ENCODE measurements around the gene IL17REL. TPM values are rescaled to one million over a fixed set of nuclear protein-coding genes. Genes with fewer than 3 reads are reported as not detected.

Gene IL17REL
- total RNA-seq, 1 experiment from 2014 or later, result not detected

DNA sequence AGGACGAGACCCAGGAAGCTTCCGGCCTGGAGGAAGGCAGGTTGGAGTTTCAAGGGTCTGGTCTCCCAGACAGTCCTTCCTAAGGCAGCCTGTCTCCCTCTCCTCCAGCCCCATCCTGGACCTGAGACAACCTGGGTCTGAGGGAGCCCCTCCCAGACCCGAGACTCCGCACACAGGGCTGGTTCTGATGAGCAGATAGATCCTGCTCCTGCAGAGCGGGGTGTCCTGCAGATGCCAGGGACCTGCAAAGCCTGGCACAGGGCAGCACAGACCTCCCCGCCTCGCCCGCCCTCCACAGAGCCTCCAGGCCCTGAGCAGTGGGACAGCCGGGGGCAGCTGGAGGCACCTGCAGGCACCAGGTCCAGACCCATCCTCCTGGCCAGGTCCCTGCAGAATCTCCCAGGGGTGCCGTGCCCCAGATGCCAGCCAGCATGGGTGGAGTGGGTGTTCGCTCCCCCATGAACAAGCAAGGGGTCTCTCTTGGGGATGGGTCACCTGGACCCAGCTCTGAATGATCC is 44.2 kb downstream of the IL17REL start:
- Mint-ChIP-seq H3K27me3 (ENCODE audit: insufficient read depth, unreplicated experiment) (no peaks in the 10 kb centered on the region), H3K36me3 (ENCODE audit: insufficient read depth, unreplicated experiment) (peaks cover 42% of the 10 kb centered on the region), H3K4me3 (ENCODE audit: unreplicated experiment) (no peak overlapping the region), H3K9me3 (ENCODE audit: unreplicated experiment) (no peaks in the 10 kb centered on the region), H3K27ac (ENCODE audit: unreplicated experiment) (peak overlapping the region; percentile 51), H3K4me1 (ENCODE audit: low read depth, unreplicated experiment) (no peaks in the 10 kb centered on the region)
- intact Hi-C loops (cut with micrococcal nuclease; ENCODE audit: unreplicated experiment), result no loop called here
- TF ChIP-seq, protein P1, sequence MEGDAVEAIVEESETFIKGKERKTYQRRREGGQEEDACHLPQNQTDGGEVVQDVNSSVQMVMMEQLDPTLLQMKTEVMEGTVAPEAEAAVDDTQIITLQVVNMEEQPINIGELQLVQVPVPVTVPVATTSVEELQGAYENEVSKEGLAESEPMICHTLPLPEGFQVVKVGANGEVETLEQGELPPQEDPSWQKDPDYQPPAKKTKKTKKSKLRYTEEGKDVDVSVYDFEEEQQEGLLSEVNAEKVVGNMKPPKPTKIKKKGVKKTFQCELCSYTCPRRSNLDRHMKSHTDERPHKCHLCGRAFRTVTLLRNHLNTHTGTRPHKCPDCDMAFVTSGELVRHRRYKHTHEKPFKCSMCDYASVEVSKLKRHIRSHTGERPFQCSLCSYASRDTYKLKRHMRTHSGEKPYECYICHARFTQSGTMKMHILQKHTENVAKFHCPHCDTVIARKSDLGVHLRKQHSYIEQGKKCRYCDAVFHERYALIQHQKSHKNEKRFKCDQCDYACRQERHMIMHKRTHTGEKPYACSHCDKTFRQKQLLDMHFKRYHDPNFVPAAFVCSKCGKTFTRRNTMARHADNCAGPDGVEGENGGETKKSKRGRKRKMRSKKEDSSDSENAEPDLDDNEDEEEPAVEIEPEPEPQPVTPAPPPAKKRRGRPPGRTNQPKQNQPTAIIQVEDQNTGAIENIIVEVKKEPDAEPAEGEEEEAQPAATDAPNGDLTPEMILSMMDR (IDR thresholded peaks at IDR 0.05; ENCODE audit: insufficient read depth in 1 of 2, low read depth in 1 of 2, low read length in 1 of 2, severe bottlenecking in 1 of 2, unreplicated experiment in 1 of 2), result no peak
- BruUV-seq (replicated peaks), result no TSS peak
- Histone ChIP-seq H3K9me3 (no peaks in the 10 kb centered on the region), H3K4me1 (peaks cover 43% of the 10 kb centered on the region), H3K4me3 (ENCODE audit: low read depth, low read length) (no peak overlapping the region), H3K36me3 (ENCODE audit: control insufficient read depth, insufficient read depth, low read length) (no peaks in the 10 kb centered on the region), H3K27me3 (replicated peaks; ENCODE audit: control insufficient read depth, insufficient read depth, low read length) (no peaks in the 10 kb centered on the region)
- ChIA-PET POLR2A (no interaction called here), CTCF (interaction anchor here (1.9 kb wide), 1 partner anchor 62 kb away, joined by 6 read pairs; no protein-coding TSS in a partner anchor)
- DNase-seq, result no peak

DNA sequence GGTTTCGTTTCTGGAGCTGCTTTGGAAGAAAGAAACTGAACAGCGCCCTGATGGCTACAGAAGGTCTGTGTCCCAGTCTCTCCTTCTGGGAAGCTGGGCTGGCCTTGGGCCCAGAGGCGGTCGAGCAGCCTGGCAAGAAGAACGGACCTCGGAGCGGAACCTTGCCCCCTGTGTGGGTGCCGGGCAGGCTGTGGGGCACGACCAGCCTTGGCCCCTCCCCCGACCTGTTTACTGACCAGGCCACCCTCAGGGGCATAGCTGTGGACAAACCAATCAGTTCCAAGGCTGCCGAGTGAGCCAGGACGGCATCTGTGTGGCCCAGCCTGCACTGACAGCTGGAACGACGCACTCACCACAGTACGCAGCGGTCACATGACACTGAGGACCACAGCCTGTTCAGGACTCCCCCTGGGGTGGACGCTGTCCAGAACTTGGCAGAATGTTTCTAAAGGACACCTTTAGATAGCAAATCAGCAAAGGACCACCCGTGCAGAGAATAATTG is 44.8 kb downstream of the IL17REL start:
- Histone ChIP-seq H3K4me3 (ENCODE audit: low read depth, low read length) (no peak overlapping the region), H3K27me3 (replicated peaks; ENCODE audit: control insufficient read depth, insufficient read depth, low read length) (no peaks in the 10 kb centered on the region), H3K4me1 (peaks cover 49% of the 10 kb centered on the region), H3K9me3 (no peaks in the 10 kb centered on the region), H3K36me3 (ENCODE audit: control insufficient read depth, insufficient read depth, low read length) (peaks cover 2% of the 10 kb centered on the region; the same call in 1 of the 2 replicates)
- Mint-ChIP-seq H3K9me3 (ENCODE audit: unreplicated experiment) (no peaks in the 10 kb centered on the region), H3K4me3 (ENCODE audit: unreplicated experiment) (no peak overlapping the region), H3K27ac (ENCODE audit: unreplicated experiment) (peak overlapping the region; percentile 51), H3K36me3 (ENCODE audit: insufficient read depth, unreplicated experiment) (peaks cover 48% of the 10 kb centered on the region), H3K27me3 (ENCODE audit: insufficient read depth, unreplicated experiment) (no peaks in the 10 kb centered on the region), H3K4me1 (ENCODE audit: low read depth, unreplicated experiment) (no peaks in the 10 kb centered on the region)
- TF ChIP-seq, protein P1 (IDR thresholded peaks at IDR 0.05; ENCODE audit: insufficient read depth in 1 of 2, low read depth in 1 of 2, low read length in 1 of 2, severe bottlenecking in 1 of 2, unreplicated experiment in 1 of 2), result no peak
- POLR2A ChIA-PET, result interaction anchor here (1.0 kb wide), 1 partner anchor 16 kb away, joined by 5 read pairs; no protein-coding TSS in a partner anchor
- BruUV-seq (replicated peaks), result no TSS peak
- intact Hi-C loops (cut with micrococcal nuclease; ENCODE audit: unreplicated experiment), result no loop called here
- peak in 1 of 2 experiments; percentile 33 for DNase-seq
- CTCF ChIA-PET, result interaction anchor here (1.0 to 1.9 kb wide), 2 partner anchors 37 to 63 kb away, joined by 3 to 6 read pairs; no protein-coding TSS in a partner anchor

DNA sequence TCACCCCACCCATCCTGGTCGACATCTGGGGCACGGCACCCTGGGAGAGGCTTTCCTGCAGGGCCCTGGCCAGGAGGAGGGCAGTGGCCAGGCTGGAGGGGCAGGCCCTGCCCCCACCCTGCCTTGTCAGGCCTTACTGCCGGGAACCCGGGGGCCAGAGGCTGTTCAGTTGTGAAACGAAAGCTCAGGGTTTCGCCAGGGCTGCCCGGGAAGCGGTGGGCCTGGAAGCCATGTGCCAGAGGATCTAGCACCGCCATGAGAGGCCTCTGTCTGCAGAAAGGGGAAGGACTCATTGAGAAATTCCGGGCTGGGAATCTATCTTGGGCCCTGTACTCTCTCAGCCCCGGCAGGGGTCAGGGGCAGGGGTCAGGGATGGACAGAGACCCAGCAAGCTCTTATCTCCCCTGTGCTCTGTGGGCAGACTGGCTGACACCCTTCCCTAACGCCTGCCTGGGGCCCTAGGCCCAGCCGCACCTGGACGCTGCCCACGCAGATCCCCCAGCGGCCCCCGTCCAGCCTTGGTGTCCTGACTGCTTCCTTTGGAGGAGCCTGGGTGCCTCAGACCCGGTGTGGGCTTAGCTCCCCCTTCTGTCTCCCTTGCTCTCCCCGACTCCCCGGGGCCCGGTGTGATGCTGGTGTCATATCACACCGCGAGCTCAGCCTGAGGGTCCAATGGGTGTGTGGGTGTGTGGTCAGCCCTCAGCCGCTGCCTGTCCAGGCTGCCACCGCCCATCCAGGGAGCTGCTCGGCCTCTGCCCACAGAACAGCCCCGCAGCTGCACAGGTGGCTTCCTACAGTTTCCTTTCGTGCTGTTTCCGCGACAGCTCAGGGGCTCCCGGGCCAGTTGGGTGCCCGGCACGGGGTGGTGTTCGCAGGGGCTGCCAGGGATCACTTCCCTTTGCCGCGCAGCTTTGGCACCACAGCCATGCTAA is 45.5 kb downstream of the IL17REL start:
- ChIA-PET POLR2A (interaction anchor here (1.0 kb wide), 1 partner anchor 16 kb away, joined by 5 read pairs; no protein-coding TSS in a partner anchor), CTCF (interaction anchor here (1.0 to 1.9 kb wide), 2 partner anchors 36 to 63 kb away, joined by 3 to 6 read pairs; no protein-coding TSS in a partner anchor)
- no peak overlapping the region for H3K4me3 ChIP-seq (ENCODE audit: low read depth, low read length)
- H3K4me1 Mint-ChIP-seq (ENCODE audit: low read depth, unreplicated experiment), result no peaks in the 10 kb centered on the region
- BruUV-seq (replicated peaks), result no TSS peak
- H3K27me3 ChIP-seq (replicated peaks; ENCODE audit: control insufficient read depth, insufficient read depth, low read length), result no peaks in the 10 kb centered on the region
- intact Hi-C loops (cut with micrococcal nuclease; ENCODE audit: unreplicated experiment), result no loop called here
- no peaks in the 10 kb centered on the region for H3K9me3 ChIP-seq
- peak overlapping the region; percentile 51 for H3K27ac Mint-ChIP-seq (ENCODE audit: unreplicated experiment)
- H3K9me3 Mint-ChIP-seq (ENCODE audit: unreplicated experiment), result no peaks in the 10 kb centered on the region
- DNase-seq, result peak in 1 of 2 experiments; percentile 45
- peaks cover 2% of the 10 kb centered on the region; the same call in 1 of the 2 replicates for H3K36me3 ChIP-seq (ENCODE audit: control insufficient read depth, insufficient read depth, low read length)
- no peak overlapping the region for H3K4me3 Mint-ChIP-seq (ENCODE audit: unreplicated experiment)
- H3K4me1 ChIP-seq, result peaks cover 54% of the 10 kb centered on the region
- H3K36me3 Mint-ChIP-seq (ENCODE audit: insufficient read depth, unreplicated experiment), result peaks cover 55% of the 10 kb centered on the region
- no peaks in the 10 kb centered on the region for H3K27me3 Mint-ChIP-seq (ENCODE audit: insufficient read depth, unreplicated experiment)
- TF ChIP-seq, protein P1 (IDR thresholded peaks at IDR 0.05; ENCODE audit: insufficient read depth in 1 of 2, low read depth in 1 of 2, low read length in 1 of 2, severe bottlenecking in 1 of 2, unreplicated experiment in 1 of 2), result no peak

Data from Caco-2 (cell line).